Right renal cortex interstitium (tissue), 3 donors: ENCODE measurements around the gene SLC2A2. TPM values are rescaled to one million over a fixed set of nuclear protein-coding genes. Genes with fewer than 3 reads are reported as not detected.

Source experiments
- polyA plus RNA-seq, 3 donors: library from polyadenylated mRNA; unstranded; fragments of 120-200 nt; gene quantifications; one replicate each; pipeline ENCODE4 v1.2.1, GENCODE V29; 2013; ENCODE audit not compliant: insufficient read length in 3 of 3

SLC2A2 gene
- polyA plus RNA-seq, 3 donors = 10.5 to 17.3 (median 11.3) TPM

Other genes with a start within 250 kb of the SLC2A2 start
- 10 to 100 TPM; 63.0 to 90.2 (median 85.6) TPM for gene RPL22L1, start 156.5 kb downstream of the SLC2A2 start, polyA plus RNA-seq
- 1 to 10 TPM; 8.1 to 9.2 (median 9.1) TPM for gene EIF5A2, start 118.1 kb downstream of the SLC2A2 start, polyA plus RNA-seq